GM12891 (cell line): ENCODE measurements around the gene POU4F1.

Experiments
- POLR2A ChIP-seq: IDR thresholded peaks from 2 replicates; pipeline ENCODE4 v1.6.1; 2011; ENCODE audit warnings: low read depth, low read length, control low read depth
- POLR2AphosphoS5 ChIP-seq: IDR thresholded peaks from 2 replicates; pipeline ENCODE4 v1.6.1; 2011; ENCODE audit warnings: low read depth, low read length, control low read depth
- POU2F2 ChIP-seq: IDR thresholded peaks from 2 replicates; pipeline ENCODE4 v1.6.1; 2011; ENCODE audit warnings: low read depth, mild to moderate bottlenecking, control low read depth, low read length, moderate library complexity
- SPI1 ChIP-seq: IDR thresholded peaks from 2 replicates; pipeline ENCODE4 v1.6.1; 2011; ENCODE audit warnings: low read depth, low read length, control low read depth

DNA sequence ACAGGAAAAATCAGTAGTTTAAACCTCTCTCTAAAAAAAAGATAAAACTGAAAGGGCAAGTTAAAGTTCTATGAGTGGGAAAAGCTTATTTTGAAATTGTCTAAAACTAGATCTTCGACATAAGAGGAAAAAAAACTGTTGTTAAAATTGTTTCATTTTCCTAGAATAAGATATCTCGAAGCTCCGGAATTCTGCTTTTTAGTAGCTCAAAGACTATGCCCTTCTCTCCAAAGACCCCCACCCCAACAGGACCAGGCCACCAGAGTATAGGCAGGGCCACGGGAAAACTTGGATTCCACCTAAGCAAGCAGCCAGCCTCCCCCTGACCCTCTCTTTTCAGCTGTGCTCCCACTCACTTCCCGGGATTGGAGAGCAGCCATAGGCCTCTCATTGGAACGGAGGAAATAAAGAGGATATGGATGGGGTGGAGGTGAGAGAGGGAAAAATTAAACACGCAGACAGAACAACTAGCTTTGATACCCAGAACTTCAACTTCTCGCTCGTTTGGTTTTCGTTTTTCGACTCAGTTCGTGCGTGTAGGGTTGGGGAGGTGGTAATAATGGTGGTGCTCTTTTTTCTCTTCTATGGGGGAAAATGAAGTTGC is 3.0 kb downstream of the POU4F1 start:
- TF ChIP-seq POLR2A: no peak
- TF ChIP-seq SPI1: no peak
- TF ChIP-seq POLR2AphosphoS5: no peak
- no peak for TF ChIP-seq POU2F2
